Activated CD4-positive, alpha-beta T cell treated with anti-CD3 and anti-CD28 coated beads for 24 hours (primary cell): ENCODE measurements around the gene USP48.

ENCODE experiments used
- DNase-seq, 2 donors: peaks; one replicate each; pipeline ENCODE4 v3.0.0-alpha.2; 2020; ENCODE audit warnings: low read depth in 2 of 2

USP48 gene

GRCh38 chr1:21654209-21654608 lies 128.7 kb downstream of the USP48 start:
- no peak for DNase-seq

- DNase-seq: no peak
These were observed 129.2 kb downstream of the USP48 start for GRCh38 chr1:21653744-21654100.

DNA sequence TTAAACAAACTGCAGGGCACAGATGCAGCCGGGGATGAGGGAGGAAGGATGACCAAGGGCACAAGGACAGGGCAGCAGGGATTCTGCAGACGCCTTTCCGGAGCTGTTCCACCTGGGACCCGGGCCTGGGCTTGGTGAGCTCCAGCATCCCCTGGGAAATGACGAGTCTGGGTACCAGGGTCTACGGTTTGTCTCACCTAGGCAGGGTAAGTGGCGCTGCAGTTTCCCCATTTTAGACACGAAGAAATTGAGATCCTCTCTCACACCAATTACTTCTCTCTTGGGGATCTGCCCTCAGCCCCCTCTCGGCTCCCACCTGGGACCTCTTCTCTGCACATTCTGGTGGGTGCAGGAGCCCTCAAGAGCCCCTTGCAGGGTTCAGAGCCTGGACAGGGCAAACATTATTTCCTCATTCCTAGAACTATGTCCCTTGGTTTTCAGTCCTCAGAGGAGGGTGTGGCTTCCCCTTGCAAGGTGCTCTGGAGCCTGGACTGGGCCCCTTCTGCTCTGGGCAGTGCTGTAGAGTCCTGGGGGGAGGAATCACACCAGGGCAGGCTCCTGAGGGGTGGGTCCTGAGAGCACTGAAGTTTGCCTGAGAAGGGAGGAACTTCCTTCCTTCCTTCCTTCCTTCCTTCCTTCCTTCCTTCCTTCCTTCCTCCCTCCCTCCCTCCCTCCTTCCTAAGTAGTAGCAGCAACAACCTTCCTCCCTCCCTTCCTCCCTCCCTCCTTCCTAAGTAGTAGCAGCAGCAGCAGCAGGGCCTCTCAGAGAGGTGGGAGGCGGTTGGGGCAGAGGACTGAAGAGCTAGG lies 129.8 kb downstream of the USP48 start:
- no peak for DNase-seq

DNA sequence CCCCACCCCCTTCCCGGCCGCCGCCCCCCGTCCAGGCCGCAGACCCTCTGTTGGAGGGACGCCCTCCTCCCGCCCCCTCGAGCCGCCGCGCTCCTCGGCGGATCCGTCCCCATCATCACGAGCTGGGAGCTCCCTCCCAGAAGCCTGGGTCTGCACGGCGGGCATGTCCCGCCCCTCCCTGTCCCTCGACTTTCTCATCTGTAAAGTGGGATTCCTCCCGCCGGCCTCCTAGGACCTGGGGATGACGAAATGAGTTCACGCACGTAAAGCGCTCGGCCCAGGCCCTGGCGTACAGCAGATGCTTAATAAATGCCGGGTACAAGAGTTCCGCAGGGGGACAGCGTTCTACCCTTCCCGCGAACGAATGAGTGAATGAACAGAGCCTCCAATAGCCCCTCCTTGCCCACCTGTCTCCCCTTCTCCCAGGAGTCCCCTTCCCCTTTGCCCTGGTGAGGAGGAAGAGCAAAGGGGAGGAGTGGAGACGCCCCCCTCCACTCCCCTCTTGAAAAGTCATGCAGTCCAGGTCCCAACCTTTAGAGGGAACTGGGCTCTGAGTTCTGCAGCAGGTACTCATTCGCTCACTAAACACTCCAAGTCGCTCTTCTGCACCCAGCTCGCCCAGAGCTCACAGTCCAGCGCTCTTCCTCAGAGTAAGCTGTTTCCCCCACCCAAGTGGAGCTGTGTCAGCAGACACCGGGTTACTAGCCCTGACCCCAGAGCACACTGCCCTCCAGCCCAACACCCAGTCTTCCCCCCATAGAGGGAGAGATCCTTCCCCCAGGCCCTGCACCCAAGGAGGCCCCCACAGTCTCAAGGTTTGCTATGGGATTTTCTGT lies 130.6 kb downstream of the USP48 start:
- no peak for DNase-seq

DNA sequence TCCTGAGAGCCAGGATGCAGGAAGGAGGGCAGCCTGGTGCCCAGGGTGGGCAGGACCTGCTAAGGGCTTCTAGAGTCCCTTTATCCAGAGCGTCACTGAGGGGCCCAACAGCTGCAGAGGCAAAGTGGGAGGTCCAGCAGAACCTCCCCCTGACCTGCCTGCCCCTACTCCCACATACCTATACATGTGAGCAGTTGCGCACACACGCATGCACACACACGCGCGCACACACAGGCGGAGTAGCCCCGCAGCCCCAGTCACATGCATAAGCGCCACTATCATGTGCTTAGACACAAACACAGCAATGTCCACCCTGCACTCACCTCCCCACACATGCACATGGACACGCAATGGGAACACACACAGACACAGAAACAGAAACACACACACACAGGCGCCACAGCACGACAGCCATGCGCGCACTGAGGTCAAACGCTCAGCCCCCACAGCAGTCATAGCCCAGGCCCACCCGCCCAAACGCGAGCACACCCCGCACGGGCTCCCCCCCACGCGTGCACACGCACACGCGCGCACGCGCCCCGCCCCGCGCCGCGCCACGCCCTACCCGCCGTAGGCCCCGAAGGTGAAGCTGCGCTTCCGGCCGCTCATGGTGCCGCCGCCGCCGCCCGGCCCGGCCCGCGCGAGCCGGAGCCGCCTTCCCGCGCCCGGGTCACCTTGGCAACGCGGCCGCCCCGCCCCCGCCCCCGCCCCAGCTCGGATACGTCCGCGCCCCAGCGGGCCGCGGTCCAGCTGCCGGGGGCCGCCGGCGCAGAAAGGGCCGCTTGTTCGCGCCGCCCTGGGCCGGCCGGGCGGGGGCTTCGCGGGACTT lies 131.5 kb downstream of the USP48 start:
- DNase-seq: no peak

DNA sequence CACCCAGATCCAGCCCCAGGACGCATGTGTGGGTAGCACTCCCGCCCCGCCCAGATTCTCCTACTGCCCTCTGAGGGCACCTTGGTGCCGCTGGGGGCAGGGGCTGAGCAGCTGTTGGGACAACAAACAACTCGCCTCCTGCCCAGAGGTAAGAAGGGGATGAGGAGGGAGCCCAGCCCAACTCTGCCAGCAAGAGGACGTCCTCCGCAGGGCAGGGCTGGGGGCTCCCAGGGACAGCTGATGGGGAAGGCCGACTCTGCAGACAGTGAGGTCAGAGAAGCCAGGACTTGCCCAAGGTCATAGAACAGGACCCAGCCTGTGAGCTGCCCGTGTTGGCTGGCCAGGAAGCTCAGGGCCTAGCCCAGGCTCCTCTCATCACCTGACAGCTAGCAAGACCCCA lies 132.5 kb downstream of the USP48 start:
- DNase-seq: no peak

DNA sequence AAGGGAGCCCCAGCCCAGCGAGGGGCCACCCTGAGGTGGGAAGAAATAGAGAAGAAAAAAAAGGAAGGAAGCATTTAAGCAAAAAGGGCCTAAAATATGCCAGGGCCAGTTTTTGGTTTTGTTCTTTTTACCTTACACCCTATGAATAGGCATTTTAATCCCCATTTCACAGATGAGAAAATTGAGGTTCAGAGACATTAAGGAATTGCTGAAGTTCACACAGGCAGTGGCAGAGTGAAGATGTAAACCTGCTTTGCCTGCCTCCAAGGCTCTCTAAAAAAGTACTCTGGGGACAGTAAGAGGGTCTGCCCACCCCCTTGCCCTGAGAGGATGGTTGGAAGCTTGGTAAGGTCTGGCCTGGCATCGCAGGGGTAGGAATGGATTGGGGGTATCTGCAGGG lies 133.6 kb downstream of the USP48 start:
- no peak for DNase-seq

DNA sequence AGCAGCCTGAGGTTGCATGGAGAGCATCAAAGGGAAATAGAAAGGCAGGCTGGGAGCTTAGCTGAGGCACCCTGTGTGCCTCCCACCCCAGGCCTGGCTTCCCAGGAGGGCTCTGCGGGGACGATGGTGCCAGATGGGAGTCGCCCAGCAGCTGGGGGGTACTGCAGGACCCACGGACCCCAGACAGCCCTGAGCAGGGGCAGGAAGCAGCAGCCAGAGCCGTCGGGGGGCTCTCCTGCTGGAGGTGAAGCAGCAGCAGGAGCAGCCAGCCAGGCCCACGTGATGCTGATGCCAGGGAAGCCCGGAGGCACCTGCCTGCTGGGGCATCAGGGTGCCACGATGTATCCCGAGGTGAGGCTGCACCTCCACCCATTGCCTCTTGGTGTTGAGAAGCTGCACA lies 134.2 kb downstream of the USP48 start:
- no peak for DNase-seq

DNA sequence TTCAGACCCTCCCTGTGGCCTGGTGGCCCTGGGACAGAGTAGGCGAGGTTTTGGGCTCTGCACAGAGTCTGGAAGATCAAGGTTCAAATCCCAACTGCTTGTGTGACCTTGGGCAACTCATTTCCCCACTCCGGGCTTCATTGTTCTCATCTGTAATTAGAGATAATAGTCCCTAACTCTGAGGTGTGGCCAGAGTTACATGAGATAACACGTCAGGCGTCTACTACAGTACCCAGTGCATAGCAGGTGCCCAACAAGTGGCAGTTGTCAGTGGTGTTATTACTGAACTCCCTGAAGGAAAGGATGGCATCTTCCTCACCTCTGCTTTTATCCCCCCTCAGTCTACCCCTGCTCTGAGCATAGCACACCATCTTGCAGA lies 134.6 kb downstream of the USP48 start:
- DNase-seq: no peak

- no peak for DNase-seq
These were observed 135.3 kb downstream of the USP48 start for GRCh38 chr1:21647431-21648351.

- no peak for DNase-seq
These were observed 137.4 kb downstream of the USP48 start for GRCh38 chr1:21645550-21645949.

GRCh38 chr1:21644906-21645305 lies 138.0 kb downstream of the USP48 start:
- DNase-seq: no peak

- DNase-seq: no peak
These were observed 138.6 kb downstream of the USP48 start for GRCh38 chr1:21644348-21644747.

- no peak for DNase-seq
These were observed 139.3 kb downstream of the USP48 start for GRCh38 chr1:21643624-21644023.

- no peak for DNase-seq
These were observed 140.8 kb downstream of the USP48 start for GRCh38 chr1:21641967-21642739.

DNA sequence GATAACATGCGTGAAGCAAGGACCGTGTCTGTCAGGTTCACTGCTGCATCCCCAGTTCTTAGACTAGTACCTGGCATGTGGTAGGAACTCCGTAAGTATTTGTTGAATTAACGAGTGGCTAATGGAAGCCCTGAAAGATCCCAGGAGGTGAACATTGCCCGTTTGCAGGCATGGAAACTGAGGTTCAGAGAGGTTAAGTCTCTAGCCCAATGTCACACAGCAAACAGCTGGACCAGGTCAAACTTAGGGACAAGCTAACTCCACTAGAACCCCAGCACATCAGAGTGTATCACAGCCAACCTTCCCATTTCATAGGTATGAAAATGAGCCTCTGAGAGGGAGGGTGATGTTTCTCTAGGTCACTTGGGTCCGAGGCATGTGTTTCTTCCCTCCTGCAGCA lies 141.4 kb downstream of the USP48 start:
- no peak for DNase-seq

GRCh38 chr1:21641076-21641475 lies 141.9 kb downstream of the USP48 start:
- no peak for DNase-seq

- no peak for DNase-seq
These were observed 142.3 kb downstream of the USP48 start for GRCh38 chr1:21640653-21641052.

- no peak for DNase-seq
These were observed 143.3 kb downstream of the USP48 start for GRCh38 chr1:21639594-21640041.
